Measurements from ENCODE around the gene DYNLT1.

DNA sequence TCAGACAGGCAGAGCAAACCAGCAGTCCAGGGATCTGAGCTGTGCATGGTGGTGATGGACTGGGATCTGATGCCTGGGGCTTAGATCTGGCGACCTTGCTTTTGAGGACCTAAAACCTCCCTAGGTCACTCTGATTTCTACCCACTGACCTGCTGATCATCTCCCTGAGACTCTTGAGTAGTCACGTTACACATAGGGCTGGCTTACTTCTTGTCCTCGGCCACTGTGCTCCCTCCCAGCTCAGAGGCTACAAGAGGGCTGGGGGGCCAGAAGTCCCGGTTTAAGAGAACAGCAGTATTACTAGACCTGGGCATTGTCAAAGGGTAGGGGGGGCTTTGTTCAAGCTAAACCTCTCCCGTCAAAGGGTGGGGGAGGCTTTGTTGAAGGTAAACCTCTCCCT lies 5.5 kb downstream of the DYNLT1 start:
- TF ChIP-seq CTCF (IDR thresholded peaks at IDR 0.05; ENCODE audit: poor library complexity) (no peak), EZH2 (IDR thresholded peaks at IDR 0.05; ENCODE audit: borderline replicate concordance) (no peak), EZH2phosphoT487 (IDR thresholded peaks at IDR 0.05; ENCODE audit: low read depth, severe bottlenecking, unreplicated experiment) (no peak)
